ENCODE results near the gene YJU2.

DNA sequence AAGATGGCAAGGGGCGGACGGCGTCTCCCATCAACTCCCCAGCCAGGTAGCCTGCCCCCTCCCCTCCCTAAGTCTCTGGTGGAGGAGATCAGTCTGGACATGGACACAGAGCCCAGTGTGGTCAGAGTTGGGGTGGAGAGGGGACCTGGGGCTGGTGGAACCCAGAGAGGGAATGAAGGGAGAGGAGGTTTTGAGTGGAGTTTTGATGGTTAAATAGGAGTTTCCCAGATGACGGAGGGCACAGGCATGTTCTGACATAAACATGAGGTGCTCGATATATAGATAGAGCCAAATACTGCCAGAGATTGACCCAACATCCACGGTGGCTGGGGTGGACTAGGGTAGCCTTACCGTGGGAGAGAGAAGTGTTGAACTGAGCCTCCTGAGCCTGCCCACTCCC is 71.6 kb downstream of the YJU2 start:
- TF ChIP-seq EZH2 (IDR thresholded peaks at IDR 0.05) = no peak
- no peak for TF ChIP-seq ZNF274 (IDR thresholded peaks at IDR 0.05; ENCODE audit: low read depth, low read length)
- no peak for TF ChIP-seq POLR2AphosphoS5 (IDR thresholded peaks at IDR 0.05; ENCODE audit: low read depth, low read length)
- TF ChIP-seq SIN3A (IDR thresholded peaks at IDR 0.05; ENCODE audit: low read depth) = no peak
- TF ChIP-seq, protein P1, sequence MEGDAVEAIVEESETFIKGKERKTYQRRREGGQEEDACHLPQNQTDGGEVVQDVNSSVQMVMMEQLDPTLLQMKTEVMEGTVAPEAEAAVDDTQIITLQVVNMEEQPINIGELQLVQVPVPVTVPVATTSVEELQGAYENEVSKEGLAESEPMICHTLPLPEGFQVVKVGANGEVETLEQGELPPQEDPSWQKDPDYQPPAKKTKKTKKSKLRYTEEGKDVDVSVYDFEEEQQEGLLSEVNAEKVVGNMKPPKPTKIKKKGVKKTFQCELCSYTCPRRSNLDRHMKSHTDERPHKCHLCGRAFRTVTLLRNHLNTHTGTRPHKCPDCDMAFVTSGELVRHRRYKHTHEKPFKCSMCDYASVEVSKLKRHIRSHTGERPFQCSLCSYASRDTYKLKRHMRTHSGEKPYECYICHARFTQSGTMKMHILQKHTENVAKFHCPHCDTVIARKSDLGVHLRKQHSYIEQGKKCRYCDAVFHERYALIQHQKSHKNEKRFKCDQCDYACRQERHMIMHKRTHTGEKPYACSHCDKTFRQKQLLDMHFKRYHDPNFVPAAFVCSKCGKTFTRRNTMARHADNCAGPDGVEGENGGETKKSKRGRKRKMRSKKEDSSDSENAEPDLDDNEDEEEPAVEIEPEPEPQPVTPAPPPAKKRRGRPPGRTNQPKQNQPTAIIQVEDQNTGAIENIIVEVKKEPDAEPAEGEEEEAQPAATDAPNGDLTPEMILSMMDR (IDR thresholded peaks at IDR 0.05 in 2 of 3, conservative IDR thresholded peaks at IDR 0.05 in 1 of 3; ENCODE audit: borderline replicate concordance in 1 of 3, insufficient read depth in 1 of 3, low read depth in 2 of 3, low read length in 2 of 3) = no peak
- no peak for TF ChIP-seq ZFX (IDR thresholded peaks at IDR 0.05)
- no peak for TF ChIP-seq POLR2A (IDR thresholded peaks at IDR 0.05; ENCODE audit: borderline replicate concordance, extremely low read depth, insufficient read depth, insufficient read length)
- TF ChIP-seq, protein P2, sequence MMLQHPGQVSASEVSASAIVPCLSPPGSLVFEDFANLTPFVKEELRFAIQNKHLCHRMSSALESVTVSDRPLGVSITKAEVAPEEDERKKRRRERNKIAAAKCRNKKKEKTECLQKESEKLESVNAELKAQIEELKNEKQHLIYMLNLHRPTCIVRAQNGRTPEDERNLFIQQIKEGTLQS (IDR thresholded peaks at IDR 0.05) = no peak
- no peak for TF ChIP-seq SP1 (IDR thresholded peaks at IDR 0.05; ENCODE audit: low read depth)
- no peak for TF ChIP-seq ZBTB33 (IDR thresholded peaks at IDR 0.05; ENCODE audit: extremely low read depth, insufficient replicate concordance, low read length)
- TF ChIP-seq FOSL1 (IDR thresholded peaks at IDR 0.05; ENCODE audit: low read depth) = no peak
- no peak for TF ChIP-seq REST (IDR thresholded peaks at IDR 0.05; ENCODE audit: low read depth)
- TF ChIP-seq MAX (IDR thresholded peaks at IDR 0.05) = no peak
- no peak for TF ChIP-seq EGR1 (IDR thresholded peaks at IDR 0.05; ENCODE audit: low read depth)
